ENCODE data around the gene MXD3. TPM values are rescaled to one million over a fixed set of nuclear protein-coding genes. Genes with fewer than 3 reads are reported as not detected.

The MXD3 gene
- total RNA-seq, 2 experiments from 2014 or later: 81.3 to 130 TPM

DNA sequence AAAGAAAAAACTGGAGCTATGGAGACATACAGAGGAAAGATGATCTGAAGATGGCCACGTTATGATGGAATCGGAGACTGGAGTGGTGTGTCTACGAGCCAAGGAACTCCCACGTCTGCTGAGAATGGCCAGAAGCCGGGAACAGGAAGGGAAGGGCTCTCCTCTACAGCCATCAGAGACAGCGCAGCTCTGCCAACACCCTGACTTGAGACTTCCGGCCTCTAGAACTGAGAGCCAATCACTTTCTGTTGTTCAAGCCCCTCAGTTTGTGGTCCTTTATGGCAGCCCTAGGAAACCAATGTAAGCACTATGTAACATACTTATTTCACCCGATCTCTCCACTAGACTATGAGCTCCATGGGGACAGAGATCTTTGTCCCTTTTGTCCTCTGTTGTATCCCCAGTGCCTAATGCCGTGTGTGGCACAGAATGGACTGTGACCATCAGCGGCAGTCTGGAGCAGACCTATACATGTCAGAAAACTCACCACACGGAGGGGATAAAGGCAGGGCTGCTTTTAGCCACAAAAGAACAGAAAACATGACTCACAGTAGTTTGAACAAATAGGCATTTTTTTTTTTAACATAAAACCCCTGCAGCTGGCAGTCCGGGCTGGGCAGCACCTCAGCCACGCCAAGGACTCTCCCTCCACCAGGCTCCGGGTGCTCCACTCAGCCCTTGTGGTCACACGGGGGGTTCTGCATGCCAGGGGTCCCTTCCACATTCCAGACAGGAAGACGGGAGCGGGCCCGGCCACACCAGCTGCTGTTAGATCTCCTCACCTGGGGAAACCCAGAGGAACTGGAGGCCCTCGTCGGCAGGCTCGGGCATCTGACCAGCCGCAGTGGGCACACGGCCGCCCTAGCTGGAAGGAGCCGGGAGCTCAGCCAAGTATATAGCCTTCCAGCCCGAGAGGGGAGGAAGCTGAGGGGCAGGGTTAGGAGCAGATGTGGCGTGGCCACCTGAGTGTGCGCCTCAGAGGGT lies 16.1 kb upstream of the MXD3 start:
- POLR2A ChIA-PET: interaction anchor here (0.5 kb wide), 1 partner anchor 192 kb away, joined by 3 read pairs; no protein-coding TSS in a partner anchor
- Histone ChIP-seq H3K4me3 (ENCODE audit: low read depth, low read length, poor library complexity, severe bottlenecking) (no peak overlapping the region), H3K4me2 (ENCODE audit: low read length) (no peak overlapping the region)

DNA sequence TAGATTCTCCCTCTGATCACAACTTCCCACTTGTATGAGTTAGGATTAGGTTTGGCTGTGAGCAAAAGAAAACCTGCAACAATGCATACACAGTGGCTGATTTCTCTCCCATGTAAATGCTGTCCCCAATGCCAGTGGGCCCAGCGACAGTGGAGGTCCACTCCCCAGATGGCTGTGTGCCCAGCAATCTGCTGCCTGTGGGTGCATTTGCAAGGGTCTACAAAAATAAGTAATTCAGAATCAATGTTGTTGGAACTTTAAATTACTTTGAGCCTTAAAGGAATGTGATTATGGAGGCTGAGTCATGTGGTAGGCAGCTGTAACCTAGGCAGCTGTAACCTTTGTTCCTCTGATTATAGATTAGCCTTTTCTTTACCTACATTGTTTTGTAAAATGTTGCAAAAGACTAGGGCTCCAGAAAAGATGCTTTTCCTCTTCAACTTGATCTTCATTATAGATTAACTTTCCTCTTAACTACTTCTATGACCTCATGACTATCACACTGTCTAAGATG lies 14.2 kb upstream of the MXD3 start:
- DNase-seq (ENCODE audit: low spot score): no peak
- Histone ChIP-seq H3K79me2 (ENCODE audit: insufficient read depth, low read depth, low read length) (no peaks in the 10 kb centered on the region), H3K36me3 (ENCODE audit: insufficient read depth, low read length) (peaks cover 21% of the 10 kb centered on the region; the same call in 1 of the 2 replicates), H3K9me2 (ENCODE audit: insufficient read depth, low read length) (no peaks in the 10 kb centered on the region), H3K27ac (ENCODE audit: low read depth, low read length, poor library complexity, severe bottlenecking) (no peak overlapping the region), H3K9me3 (ENCODE audit: low read length) (no peaks in the 10 kb centered on the region), H3K4me3 (ENCODE audit: low read depth, low read length, poor library complexity, severe bottlenecking) (no peak overlapping the region), H3K4me1 (ENCODE audit: insufficient read depth, low read length, poor library complexity, severe bottlenecking) (no peaks in the 10 kb centered on the region), H3K4me2 (ENCODE audit: low read length) (no peak overlapping the region), H4K20me1 (ENCODE audit: insufficient read depth, low read length) (no peaks in the 10 kb centered on the region), H2AFZ (ENCODE audit: low read length) (no peak overlapping the region)
- ChIA-PET CTCF (ENCODE audit: unreplicated experiment) (no interaction called here), POLR2A (no interaction called here)
- intact Hi-C loops (cut with micrococcal nuclease; ENCODE audit: unreplicated experiment): no loop called here
- TF ChIP-seq, protein P1, sequence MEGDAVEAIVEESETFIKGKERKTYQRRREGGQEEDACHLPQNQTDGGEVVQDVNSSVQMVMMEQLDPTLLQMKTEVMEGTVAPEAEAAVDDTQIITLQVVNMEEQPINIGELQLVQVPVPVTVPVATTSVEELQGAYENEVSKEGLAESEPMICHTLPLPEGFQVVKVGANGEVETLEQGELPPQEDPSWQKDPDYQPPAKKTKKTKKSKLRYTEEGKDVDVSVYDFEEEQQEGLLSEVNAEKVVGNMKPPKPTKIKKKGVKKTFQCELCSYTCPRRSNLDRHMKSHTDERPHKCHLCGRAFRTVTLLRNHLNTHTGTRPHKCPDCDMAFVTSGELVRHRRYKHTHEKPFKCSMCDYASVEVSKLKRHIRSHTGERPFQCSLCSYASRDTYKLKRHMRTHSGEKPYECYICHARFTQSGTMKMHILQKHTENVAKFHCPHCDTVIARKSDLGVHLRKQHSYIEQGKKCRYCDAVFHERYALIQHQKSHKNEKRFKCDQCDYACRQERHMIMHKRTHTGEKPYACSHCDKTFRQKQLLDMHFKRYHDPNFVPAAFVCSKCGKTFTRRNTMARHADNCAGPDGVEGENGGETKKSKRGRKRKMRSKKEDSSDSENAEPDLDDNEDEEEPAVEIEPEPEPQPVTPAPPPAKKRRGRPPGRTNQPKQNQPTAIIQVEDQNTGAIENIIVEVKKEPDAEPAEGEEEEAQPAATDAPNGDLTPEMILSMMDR (conservative IDR thresholded peaks at IDR 0.05; ENCODE audit: low read length): no peak
- no peak for TF ChIP-seq EZH2phosphoT487 (IDR thresholded peaks at IDR 0.05; ENCODE audit: borderline replicate concordance, low read depth, low read length)
- BruUV-seq (replicated peaks): TSS peak; percentile 42

More for the DNA sequence above, 16.1 kb upstream of the MXD3 start:
- no peak for DNase-seq (ENCODE audit: low spot score)
- intact Hi-C loops (cut with micrococcal nuclease; ENCODE audit: unreplicated experiment): no loop called here
- Histone ChIP-seq H3K9me3 (ENCODE audit: low read length) (no peaks in the 10 kb centered on the region), H3K4me1 (ENCODE audit: insufficient read depth, low read length, poor library complexity, severe bottlenecking) (no peaks in the 10 kb centered on the region), H3K27ac (ENCODE audit: low read depth, low read length, poor library complexity, severe bottlenecking) (no peak overlapping the region), H3K36me3 (ENCODE audit: insufficient read depth, low read length) (peaks cover 40% of the 10 kb centered on the region; the same call in 1 of the 2 replicates), H3K79me2 (ENCODE audit: insufficient read depth, low read depth, low read length) (no peaks in the 10 kb centered on the region), H4K20me1 (ENCODE audit: insufficient read depth, low read length) (no peaks in the 10 kb centered on the region), H3K9me2 (ENCODE audit: insufficient read depth, low read length) (no peaks in the 10 kb centered on the region), H2AFZ (ENCODE audit: low read length) (no peak overlapping the region)
- CTCF ChIA-PET (ENCODE audit: unreplicated experiment): no interaction called here
- BruUV-seq (replicated peaks): no TSS peak
- no peak for TF ChIP-seq EZH2phosphoT487 (IDR thresholded peaks at IDR 0.05; ENCODE audit: borderline replicate concordance, low read depth, low read length)

DNA sequence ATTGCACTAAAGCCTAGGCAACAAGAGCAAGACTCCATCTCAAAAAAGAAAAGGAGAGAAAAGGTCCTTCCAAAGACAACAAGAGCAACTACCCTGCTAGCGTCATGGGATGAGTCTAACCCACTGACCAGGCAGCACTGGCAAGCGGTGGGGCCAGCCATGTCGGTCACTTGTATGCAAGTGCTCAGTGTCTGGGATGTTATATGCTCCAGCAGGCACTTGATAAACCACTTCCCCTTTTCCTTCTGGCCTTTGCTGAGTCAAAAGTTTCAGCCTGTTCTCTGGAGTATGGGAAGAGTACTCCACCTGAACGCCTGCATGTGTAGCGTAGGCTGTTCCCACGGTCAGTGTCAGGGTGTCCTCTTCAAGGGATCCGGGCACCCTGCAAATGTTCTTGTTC lies 9.2 kb upstream of the MXD3 start:
- Histone ChIP-seq H3K4me1 (ENCODE audit: insufficient read depth, low read length, poor library complexity, severe bottlenecking) (peaks cover 4% of the 10 kb centered on the region), H4K20me1 (ENCODE audit: insufficient read depth, low read length) (no peaks in the 10 kb centered on the region), H3K9me3 (ENCODE audit: low read length) (no peaks in the 10 kb centered on the region), H2AFZ (ENCODE audit: low read length) (no peak overlapping the region), H3K27ac (ENCODE audit: low read depth, low read length, poor library complexity, severe bottlenecking) (no peak overlapping the region), H3K36me3 (ENCODE audit: insufficient read depth, low read length) (peaks cover 6% of the 10 kb centered on the region; the same call in 1 of the 2 replicates), H3K79me2 (ENCODE audit: insufficient read depth, low read depth, low read length) (no peaks in the 10 kb centered on the region), H3K9me2 (ENCODE audit: insufficient read depth, low read length) (no peaks in the 10 kb centered on the region), H3K4me3 (ENCODE audit: low read depth, low read length, poor library complexity, severe bottlenecking) (no peak overlapping the region), H3K4me2 (ENCODE audit: low read length) (no peak overlapping the region)
- POLR2A ChIA-PET: interaction anchor here (0.6 to 0.7 kb wide), 3 partner anchors 24 to 324 kb away, joined by 3 to 4 read pairs (median 3); no protein-coding TSS in a partner anchor
- BruUV-seq (replicated peaks): no TSS peak
- CTCF ChIA-PET (ENCODE audit: unreplicated experiment): no interaction called here
- DNase-seq (ENCODE audit: low spot score): no peak
- TF ChIP-seq EZH2phosphoT487 (IDR thresholded peaks at IDR 0.05; ENCODE audit: borderline replicate concordance, low read depth, low read length): no peak
- TF ChIP-seq, protein P1 (conservative IDR thresholded peaks at IDR 0.05; ENCODE audit: low read length): no peak
- intact Hi-C loops (cut with micrococcal nuclease; ENCODE audit: unreplicated experiment): no loop called here
